Neural progenitor cell (in vitro differentiated cells): ENCODE results near the gene CWF19L1.

Experiments used
- CTCF ChIP-seq: fragments of 200-600 bp; sonication (generic); IDR thresholded peaks from 2 replicates; pipeline ENCODE4 v1.5.1; 2017; ENCODE audit warnings: antibody characterized with exemption, mild to moderate bottlenecking
- EZH2phosphoT487 ChIP-seq: fragments of 200-600 bp; sonication (generic); IDR thresholded peaks from 2 replicates; pipeline ENCODE4 v1.6.1; 2017; ENCODE audit warnings: antibody characterized with exemption

DNA sequence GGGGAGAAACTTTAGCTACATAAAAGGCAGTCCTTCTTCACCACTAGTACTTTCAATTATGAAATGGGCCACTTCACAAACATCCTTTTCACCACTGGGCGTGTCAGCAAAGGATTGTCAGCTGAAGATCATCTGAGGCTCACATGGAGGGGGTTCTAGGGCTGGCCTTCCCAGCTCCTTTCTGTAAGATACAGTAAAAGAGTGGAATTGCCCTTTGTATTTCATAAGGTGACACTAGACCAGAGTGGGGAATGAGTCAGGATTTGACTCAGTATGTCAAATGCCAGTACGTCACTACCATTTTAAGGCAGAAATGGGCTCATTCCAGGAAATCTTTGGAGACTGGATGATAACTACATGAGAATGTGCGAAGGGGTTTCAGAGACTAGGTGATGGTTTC is 40.2 kb upstream of the CWF19L1 start:
- TF ChIP-seq CTCF (no peak), EZH2phosphoT487 (no peak)
